Stimulated activated naive CD8-positive, alpha-beta T cell treated with anti-CD3 and anti-CD28 coated beads, Interleukin-15, amount 100 ng/mL, for 72 hours (primary cell): ENCODE data around the gene RELN.

Source experiments
- ATAC-seq: fragments of 150-1000 bp; cut with Tn5 transposase; 2 replicates; pipeline ENCODE4 v1.10.0; 2021; ENCODE audit warnings: mild to moderate bottlenecking, moderate library complexity
- DNase-seq, 2 donors: peaks; one replicate each; pipeline ENCODE4 v3.0.0; 2021 to 2022
- H3K27ac Mint-ChIP-seq, 2 donors: one replicate each; pipeline ENCODE4 v1.8.0; 2022; ENCODE audit warnings: mild to moderate bottlenecking in 2 of 2, mixed read lengths in 2 of 2, moderate library complexity in 2 of 2
- H3K27me3 Mint-ChIP-seq: one replicate; pipeline ENCODE4 v1.8.0; 2022; ENCODE audit warnings: mixed read lengths
- H3K4me1 Mint-ChIP-seq: one replicate; pipeline ENCODE4 v1.8.0; 2022; ENCODE audit warnings: mild to moderate bottlenecking, mixed read lengths
- H3K4me3 Mint-ChIP-seq, 2 donors: one replicate each; pipeline ENCODE4 v1.8.0; 2022; ENCODE audit warnings: mild to moderate bottlenecking in 2 of 2, mixed read lengths in 2 of 2, moderate library complexity in 1 of 2
- H3K9me3 Mint-ChIP-seq, 2 donors: one replicate each; pipeline ENCODE4 v1.8.0; 2022; ENCODE audit warnings: mixed read lengths in 2 of 2

RELN gene

GRCh38 chr7:103972779-103973434 lies 16.6 kb downstream of the RELN start:
- H3K9me3 Mint-ChIP-seq = peaks cover 0 to 9% of the 10 kb centered on the region in 2 donors
- no peaks in the 10 kb centered on the region for H3K4me1 Mint-ChIP-seq
- no peak overlapping the region for H3K4me3 Mint-ChIP-seq
- H3K27me3 Mint-ChIP-seq = peaks cover 8% of the 10 kb centered on the region
- DNase-seq = no peak
- ATAC-seq = no peak
- no peak overlapping the region for H3K27ac Mint-ChIP-seq

GRCh38 chr7:103967401-103967800 lies 22.1 kb downstream of the RELN start:
- DNase-seq = no peak
- peaks cover 2% of the 10 kb centered on the region for H3K27me3 Mint-ChIP-seq
- H3K27ac Mint-ChIP-seq = no peak overlapping the region
- ATAC-seq = no peak
- no peaks in the 10 kb centered on the region for H3K9me3 Mint-ChIP-seq
- no peaks in the 10 kb centered on the region for H3K4me1 Mint-ChIP-seq
- H3K4me3 Mint-ChIP-seq = no peak overlapping the region

DNA sequence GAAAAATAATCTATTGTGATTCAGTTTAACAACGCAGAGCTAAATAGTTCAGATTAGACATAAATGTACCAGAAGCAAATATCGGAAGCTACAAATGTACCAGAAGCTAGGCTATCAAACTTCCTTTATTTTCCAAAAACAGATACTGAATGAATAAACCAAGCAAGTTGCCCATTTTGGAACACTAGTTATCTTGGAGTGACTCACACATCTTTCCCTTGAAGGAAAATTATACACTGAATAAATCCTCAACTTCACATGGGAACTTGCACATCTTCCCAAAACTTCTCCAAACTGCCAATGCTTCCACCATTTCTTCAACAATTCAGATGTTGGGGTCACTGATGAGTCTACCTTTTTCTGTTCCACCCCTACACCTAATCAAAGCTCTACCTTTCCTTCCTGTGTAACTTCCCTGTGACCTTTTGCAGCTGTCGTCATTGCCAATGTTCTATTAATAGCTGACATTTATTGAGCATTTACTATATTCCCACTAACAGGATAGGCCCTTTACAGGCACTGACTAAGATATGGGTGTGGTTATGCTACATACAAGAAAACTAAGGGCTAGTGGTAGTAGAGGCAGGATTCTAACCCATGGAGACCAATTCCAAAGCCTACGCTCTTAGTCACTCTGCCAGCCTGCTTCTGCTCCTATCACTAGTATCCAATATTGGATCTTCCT lies 22.7 kb downstream of the RELN start:
- no peak overlapping the region for H3K4me3 Mint-ChIP-seq
- ATAC-seq (no peak), DNase-seq (no peak)
- H3K4me1 Mint-ChIP-seq = no peaks in the 10 kb centered on the region
- no peak overlapping the region for H3K27ac Mint-ChIP-seq
- no peaks in the 10 kb centered on the region for H3K9me3 Mint-ChIP-seq
- H3K27me3 Mint-ChIP-seq = peaks cover 8% of the 10 kb centered on the region

GRCh38 chr7:103964269-103964668 lies 25.2 kb downstream of the RELN start:
- no peak overlapping the region for H3K4me3 Mint-ChIP-seq
- no peaks in the 10 kb centered on the region for H3K9me3 Mint-ChIP-seq
- H3K4me1 Mint-ChIP-seq = no peaks in the 10 kb centered on the region
- no peak for DNase-seq
- H3K27me3 Mint-ChIP-seq = peaks cover 20% of the 10 kb centered on the region
- no peak for ATAC-seq
- H3K27ac Mint-ChIP-seq = no peak overlapping the region

DNA sequence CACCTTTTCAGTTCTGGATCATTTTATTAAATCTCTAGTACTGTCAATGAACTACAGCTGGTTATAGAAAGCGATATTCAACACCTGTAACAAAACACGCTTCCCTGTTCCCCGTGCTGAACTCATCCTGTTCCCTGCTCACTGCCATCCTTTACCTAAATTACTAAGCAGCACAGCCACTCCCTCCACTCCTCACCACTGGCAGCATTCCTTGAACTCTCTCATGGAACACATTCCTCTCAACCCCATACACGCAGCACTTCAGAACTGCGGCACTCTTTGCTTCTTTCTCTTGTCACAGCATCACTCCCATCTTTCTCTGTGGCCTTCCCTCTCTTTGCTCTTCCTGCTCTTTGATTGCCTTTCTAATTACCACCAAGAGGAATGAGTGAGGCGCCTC lies 27.4 kb downstream of the RELN start:
- Mint-ChIP-seq H3K4me1 (no peaks in the 10 kb centered on the region), H3K4me3 (no peak overlapping the region), H3K9me3 (no peaks in the 10 kb centered on the region), H3K27me3 (peaks cover 22% of the 10 kb centered on the region), H3K27ac (no peak overlapping the region)
- ATAC-seq (no peak), DNase-seq (no peak)

- ATAC-seq = peak; percentile 37
- Mint-ChIP-seq H3K4me3 (no peak overlapping the region), H3K27me3 (peaks cover 40% of the 10 kb centered on the region), H3K9me3 (no peaks in the 10 kb centered on the region), H3K27ac (no peak overlapping the region), H3K4me1 (no peaks in the 10 kb centered on the region)
- DNase-seq = no peak
These were observed 31.1 kb downstream of the RELN start for GRCh38 chr7:103958284-103958818.

GRCh38 chr7:103955985-103956384 lies 33.5 kb downstream of the RELN start:
- no peaks in the 10 kb centered on the region for H3K9me3 Mint-ChIP-seq
- peaks cover 31% of the 10 kb centered on the region for H3K27me3 Mint-ChIP-seq
- no peak overlapping the region for H3K4me3 Mint-ChIP-seq
- ATAC-seq (no peak), DNase-seq (no peak)
- no peak overlapping the region for H3K27ac Mint-ChIP-seq
- no peaks in the 10 kb centered on the region for H3K4me1 Mint-ChIP-seq

GRCh38 chr7:103952408-103952807 lies 37.0 kb downstream of the RELN start:
- H3K4me3 Mint-ChIP-seq = no peak overlapping the region
- no peaks in the 10 kb centered on the region for H3K4me1 Mint-ChIP-seq
- ATAC-seq = no peak
- peaks cover 17% of the 10 kb centered on the region for H3K27me3 Mint-ChIP-seq
- no peaks in the 10 kb centered on the region for H3K9me3 Mint-ChIP-seq
- DNase-seq = no peak
- no peak overlapping the region for H3K27ac Mint-ChIP-seq

DNA sequence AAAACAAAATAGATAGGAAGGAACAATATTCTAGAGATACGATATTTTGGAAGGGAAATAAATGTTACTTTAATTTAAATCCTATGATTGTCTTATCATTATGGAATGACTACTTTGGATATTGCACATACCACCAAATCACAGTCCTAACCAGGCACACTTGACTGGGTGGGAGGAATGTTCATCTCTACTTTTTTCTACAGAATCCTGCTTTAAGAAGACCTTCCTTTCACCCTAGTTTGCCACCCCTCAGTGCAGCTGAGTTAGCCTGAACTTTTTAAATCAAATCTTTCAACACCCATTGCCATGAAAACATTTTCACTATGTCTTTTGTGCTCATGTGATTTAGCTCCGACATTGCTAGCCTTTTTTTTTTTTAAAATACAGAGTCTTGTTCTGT lies 38.1 kb downstream of the RELN start:
- Mint-ChIP-seq H3K9me3 (no peaks in the 10 kb centered on the region), H3K27ac (no peak overlapping the region), H3K4me1 (no peaks in the 10 kb centered on the region), H3K27me3 (peaks cover 11% of the 10 kb centered on the region), H3K4me3 (no peak overlapping the region)
- DNase-seq = no peak
- ATAC-seq = no peak

GRCh38 chr7:103949374-103949773 lies 40.1 kb downstream of the RELN start:
- Mint-ChIP-seq H3K27me3 (no peaks in the 10 kb centered on the region), H3K4me3 (no peak overlapping the region), H3K9me3 (no peaks in the 10 kb centered on the region), H3K4me1 (no peaks in the 10 kb centered on the region), H3K27ac (no peak overlapping the region)
- DNase-seq (no peak), ATAC-seq (no peak)

DNA sequence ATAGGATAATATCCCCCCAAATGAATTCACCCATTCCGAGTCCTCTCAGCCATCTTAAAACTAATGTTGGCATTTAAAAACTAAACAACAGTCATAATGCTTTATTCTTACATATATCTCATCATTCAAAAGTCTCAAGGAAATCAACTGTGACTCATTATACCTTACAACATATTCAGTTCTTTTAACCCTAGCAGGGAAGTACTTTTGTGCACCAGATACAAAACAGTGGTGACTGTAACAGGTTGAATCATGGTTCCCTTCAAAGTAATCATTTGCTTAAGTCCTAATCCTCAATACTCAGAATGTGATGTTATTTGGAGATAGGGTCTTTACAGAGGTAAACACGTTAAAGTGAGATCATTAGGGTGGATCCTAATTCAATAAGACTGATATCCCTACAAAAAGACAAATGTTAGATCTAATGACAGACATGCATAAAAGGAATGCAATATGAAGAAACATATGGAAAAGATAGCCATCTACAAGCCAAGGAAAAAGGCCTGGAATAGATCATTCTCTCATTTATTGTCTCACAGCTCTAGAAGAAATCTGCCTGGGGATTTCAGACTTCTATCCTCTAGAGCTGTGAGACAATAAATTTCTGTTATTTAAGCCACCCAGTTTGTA lies 42.3 kb downstream of the RELN start:
- DNase-seq (no peak), ATAC-seq (no peak)

DNA sequence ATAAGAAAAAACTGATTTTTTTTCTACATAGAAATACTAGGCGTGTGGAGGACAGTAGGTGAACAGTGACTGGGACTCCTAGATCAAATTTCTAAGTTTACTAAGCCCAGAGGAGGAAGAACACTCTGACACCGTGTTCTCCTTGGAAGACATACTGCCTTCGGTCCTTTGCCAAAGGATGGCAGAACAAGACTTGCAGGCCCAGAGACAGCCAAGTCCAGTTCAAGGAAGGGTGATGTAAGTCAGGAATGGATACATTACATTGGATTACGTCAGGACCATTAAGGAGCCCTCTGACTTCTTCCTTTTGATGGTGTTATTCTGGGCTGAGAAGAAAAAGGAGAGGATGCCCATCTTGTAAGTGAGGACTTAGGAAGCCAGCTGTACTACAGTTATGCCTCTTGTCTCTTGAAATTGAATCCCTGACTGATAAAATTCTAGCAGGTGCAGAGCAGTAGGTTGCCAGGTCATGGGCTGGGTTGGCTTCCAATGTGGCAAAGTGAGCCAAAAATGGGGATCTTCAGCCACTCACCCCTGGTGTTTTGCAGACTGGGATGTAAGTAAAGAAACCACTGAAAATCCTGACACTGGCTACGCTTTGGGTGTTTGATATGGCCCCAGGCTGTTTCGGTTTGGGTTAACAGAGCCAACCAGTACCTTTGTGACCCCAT lies 45.1 kb downstream of the RELN start:
- ATAC-seq (no peak), DNase-seq (no peak)
- no peak overlapping the region for H3K27ac Mint-ChIP-seq
- H3K4me3 Mint-ChIP-seq = no peak overlapping the region
- H3K27me3 Mint-ChIP-seq = peaks cover 13% of the 10 kb centered on the region
- no peaks in the 10 kb centered on the region for H3K9me3 Mint-ChIP-seq
- no peaks in the 10 kb centered on the region for H3K4me1 Mint-ChIP-seq

More for the DNA sequence above, 42.3 kb downstream of the RELN start:
- Mint-ChIP-seq H3K4me1 (no peaks in the 10 kb centered on the region), H3K27me3 (no peaks in the 10 kb centered on the region), H3K4me3 (no peak overlapping the region), H3K27ac (no peak overlapping the region), H3K9me3 (no peaks in the 10 kb centered on the region)

DNA sequence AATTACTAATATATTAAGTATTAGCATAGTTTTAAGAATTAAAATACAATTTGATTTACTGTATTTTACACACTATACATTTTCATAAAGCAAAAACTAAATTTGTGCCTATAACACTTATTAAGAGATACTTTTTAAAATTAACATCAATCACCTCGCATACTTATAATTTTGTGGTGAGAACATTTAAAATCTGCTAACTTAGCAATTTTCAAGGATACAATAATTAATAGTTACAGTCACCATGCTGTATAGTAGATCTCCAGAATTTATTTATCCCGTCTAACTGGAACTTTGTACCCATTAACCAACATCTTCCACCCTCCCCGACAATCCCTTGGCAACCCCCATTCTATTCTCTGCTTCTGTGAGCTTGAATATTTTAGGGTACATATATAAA lies 47.5 kb downstream of the RELN start:
- ATAC-seq = no peak

GRCh38 chr7:103940382-103941268 lies 48.8 kb downstream of the RELN start:
- Mint-ChIP-seq H3K27ac (peak overlapping the region in 1 of 2 donors; percentile 2), H3K27me3 (peaks cover 24% of the 10 kb centered on the region), H3K9me3 (no peaks in the 10 kb centered on the region), H3K4me3 (no peak overlapping the region), H3K4me1 (no peaks in the 10 kb centered on the region)
- DNase-seq = no peak
- ATAC-seq = no peak

More for the DNA sequence above, 47.5 kb downstream of the RELN start:
- no peak overlapping the region for H3K4me3 Mint-ChIP-seq
- peaks cover 13% of the 10 kb centered on the region for H3K27me3 Mint-ChIP-seq
- no peak overlapping the region for H3K27ac Mint-ChIP-seq
- DNase-seq = no peak
- no peaks in the 10 kb centered on the region for H3K4me1 Mint-ChIP-seq
- no peaks in the 10 kb centered on the region for H3K9me3 Mint-ChIP-seq

GRCh38 chr7:103937680-103938079 lies 51.8 kb downstream of the RELN start:
- Mint-ChIP-seq H3K27ac (no peak overlapping the region), H3K4me1 (no peaks in the 10 kb centered on the region), H3K27me3 (peaks cover 28% of the 10 kb centered on the region), H3K4me3 (no peak overlapping the region), H3K9me3 (no peaks in the 10 kb centered on the region)
- no peak for ATAC-seq
- no peak for DNase-seq
